Sciatic nerve (tissue), 2 donors: ENCODE measurements around the gene CCNT2. TPM values are rescaled to one million over a fixed set of nuclear protein-coding genes. Genes with fewer than 3 reads are reported as not detected.
"Not testable (repeated sequence)": the region's sequence is repeated elsewhere in the genome, so short reads cannot be mapped to it uniquely, and the experiment has no call there.

Experiments used
- ATAC-seq: fragments of 200-7000 bp; cut with Tn5 transposase; one replicate; pipeline ENCODE4 v1.9.1; 2020; ENCODE audit warnings: mild to moderate bottlenecking, moderate library complexity
- DNase-seq: peaks from one replicate; pipeline ENCODE4 v3.0.0-alpha.2; 2020; ENCODE audit warnings: low spot score
- intact Hi-C: fragments of 100-400 bp; cut with DNase I; formaldehyde crosslinking; loops from one replicate; pipeline ENCODE4 v1.14.2; 2022
- total RNA-seq: library from RNA; stranded (reverse); fragmentation: NEBNext Ultra II Directional; extraction: Animal tissue kit (Norgen Biotek cat#: 25700); gene quantifications from one replicate; pipeline ENCODE4 v1.2.1, GENCODE V29; 2021
- donor health status: DM: no; HTN: no; CAD: no.
- donor health status: DM: no; HTN: no; CAD: no.

Gene CCNT2
- 56.7 TPM for total RNA-seq

DNA sequence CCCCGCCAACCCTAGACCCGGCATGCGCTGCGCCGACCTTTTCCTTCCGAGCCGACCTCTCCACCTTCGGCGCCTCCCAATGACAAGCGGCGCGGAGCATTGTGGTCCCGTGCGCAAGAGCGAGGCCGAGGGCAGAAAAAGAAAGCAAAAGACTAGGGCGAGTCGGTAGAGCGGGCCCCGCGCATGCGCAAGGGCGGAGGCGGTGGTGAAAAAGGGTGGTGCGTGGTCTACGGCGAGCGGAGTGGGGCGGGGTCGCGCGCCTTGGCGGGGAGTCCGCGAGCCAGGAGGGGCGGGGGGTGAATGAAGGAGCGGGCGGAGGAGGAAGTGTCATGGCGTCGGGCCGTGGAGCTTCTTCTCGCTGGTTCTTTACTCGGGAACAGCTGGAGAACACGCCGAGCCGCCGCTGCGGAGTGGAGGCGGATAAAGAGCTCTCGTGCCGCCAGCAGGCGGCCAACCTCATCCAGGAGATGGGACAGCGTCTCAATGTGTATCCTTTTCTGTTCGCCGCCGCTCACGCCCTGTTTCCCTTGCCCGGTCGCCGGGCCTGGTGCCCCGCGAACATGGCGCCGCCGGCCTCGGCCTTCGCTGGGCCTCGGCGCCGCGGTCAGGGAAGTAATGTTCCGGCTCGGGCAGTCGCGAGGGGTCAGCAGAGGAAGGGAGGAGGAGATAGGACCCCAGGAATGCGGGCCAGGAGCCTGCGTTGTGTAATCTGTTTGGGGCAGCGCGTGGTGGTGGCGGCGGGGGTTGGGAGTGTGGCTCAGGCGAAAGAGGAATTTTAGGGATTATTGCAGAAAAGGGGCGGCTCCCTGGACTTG is at the start of gene CCNT2:
TSS of gene CCNT2 (plus strand) at position 297 of the 815 bp plus-strand sequence. CDS start at position 330, 33 bp downstream.
- ATAC-seq (peak; percentile 97), DNase-seq (peak; percentile 99)
- intact Hi-C loops, result no loop called here

DNA sequence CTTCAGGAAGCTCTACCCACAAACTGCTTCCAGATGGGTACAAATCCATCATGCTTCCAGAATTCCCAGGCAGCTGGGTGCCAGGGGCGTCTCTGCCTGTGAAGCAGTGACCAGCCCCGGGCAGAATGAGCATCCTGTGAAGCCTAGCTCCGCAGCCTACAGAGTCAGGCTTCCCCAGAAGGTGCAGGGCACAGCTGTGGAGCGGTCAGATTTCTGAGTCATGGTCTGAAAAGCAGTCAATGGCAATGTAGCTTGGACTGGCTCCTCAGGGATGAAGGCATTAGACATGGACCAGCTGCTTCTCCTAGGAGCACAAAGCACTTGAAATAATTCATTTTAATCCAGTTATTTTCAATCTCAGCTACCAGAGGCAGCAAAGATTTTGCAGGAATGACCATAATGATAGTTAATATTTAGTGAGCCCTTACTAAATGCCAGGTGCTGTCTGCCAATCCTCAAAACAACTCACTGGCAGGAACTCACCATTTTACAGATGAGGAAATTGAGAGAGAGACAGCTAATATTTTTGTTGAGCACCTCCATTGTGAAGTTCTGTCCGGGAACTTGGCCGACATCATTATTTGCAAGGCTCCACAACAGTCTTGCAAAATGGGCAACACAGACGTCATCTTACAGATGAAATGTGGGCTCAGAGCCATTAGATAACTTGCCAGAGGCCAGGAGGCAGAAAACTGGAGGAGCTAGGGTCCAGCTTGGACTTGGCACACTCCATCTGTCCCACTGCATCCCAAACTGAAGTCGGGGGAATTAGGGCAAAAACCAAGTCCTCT is 48.5 kb upstream of the CCNT2 start:
- intact Hi-C loops, result no loop called here
- no peak for DNase-seq
- ATAC-seq, result no peak

DNA sequence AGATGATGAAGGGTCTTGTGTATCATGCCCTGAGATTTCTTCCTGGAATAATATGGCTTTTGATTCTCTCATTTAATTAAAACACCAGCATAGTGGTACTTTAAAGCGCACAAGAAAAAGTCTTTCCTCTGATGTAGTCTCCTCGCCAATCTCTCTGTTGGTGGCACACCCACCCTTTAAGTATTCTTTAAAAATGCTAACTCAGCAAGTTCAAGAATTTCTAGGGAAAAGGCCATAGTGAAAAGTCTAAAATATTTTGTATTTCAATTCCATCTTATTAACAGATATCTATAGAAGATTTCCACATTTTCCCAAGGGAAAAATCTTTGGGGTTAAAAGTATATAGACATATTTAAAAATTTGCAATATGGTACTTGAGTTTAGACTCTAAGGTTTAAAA is 45.5 kb upstream of the CCNT2 start:
- intact Hi-C loops, result no loop called here
- ATAC-seq (no peak), DNase-seq (no peak)

DNA sequence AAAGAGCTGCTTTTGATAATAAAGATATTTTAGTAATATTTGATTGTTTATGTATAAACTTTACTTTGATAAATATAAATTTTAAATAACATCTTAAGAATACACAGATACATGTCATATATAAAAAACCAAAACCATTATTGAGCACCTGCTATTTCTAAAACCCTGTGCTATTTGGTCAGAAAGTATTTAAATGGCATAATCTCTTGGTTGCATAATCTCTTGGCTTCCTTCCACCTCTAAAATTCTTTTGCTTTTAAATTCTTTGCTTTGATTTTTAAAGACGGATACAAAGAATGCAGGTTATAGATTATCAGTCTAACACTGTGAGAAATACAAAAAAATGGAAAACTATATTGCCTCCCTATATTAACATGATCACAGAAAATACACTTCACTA is 43.3 kb upstream of the CCNT2 start:
- DNase-seq (no peak), ATAC-seq (no peak)
- intact Hi-C loops, result no loop called here

DNA sequence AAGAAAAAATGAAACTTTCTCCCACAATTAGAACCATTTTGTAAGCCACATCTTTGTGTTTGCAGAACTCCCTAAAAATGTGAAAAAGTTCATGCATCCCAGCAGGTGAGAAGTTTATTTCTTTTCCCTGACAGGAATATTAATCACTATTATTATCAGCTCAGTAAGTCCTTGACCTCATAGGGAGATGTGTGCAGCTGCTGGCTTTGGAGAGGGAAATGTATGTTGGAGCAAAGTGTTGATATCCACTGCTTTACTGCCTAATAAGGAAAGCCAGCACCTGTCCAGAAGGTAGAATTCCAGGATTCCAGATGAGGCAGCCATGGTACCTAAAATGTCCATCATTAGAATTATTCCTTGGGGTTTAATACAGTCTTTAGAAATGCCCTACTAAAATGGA is 35.8 kb upstream of the CCNT2 start:
- intact Hi-C loops, result no loop called here
- ATAC-seq, result no peak
- DNase-seq, result no peak

DNA sequence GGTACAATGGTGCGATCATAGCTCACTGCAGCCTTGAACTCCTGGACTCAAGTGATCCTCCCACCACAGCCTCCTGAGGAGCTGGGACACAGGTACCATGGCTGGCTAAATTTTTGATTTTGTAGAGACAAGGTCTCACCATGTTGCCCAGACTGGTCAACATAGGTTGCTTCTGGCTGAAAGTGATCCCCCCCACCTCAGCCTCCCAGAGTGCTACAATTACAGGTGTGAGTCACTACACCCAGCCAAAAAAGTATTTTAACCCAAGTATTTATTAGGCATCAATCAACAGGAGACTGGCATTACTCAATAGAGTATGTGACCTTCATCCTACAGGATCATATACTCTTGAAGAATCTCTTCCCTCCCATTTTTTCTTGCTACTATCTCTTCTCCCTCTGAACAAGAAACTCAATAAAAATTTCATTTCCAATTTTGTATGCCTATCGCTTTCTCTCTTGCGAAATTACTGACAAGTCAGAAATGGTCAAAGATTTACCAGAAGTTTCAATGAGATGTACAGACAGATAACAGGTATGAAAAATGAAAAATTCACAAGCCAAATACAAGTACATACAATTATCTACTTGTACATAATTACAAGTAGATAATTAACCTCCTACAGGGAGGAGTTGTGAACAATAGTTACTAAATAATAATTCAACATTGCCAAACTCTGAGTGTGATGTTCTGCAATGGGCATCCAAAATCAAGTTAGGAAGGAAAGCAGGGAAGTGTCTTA is 34.9 kb upstream of the CCNT2 start:
- ATAC-seq (no peak), DNase-seq (no peak)
- intact Hi-C loops, result no loop called here

DNA sequence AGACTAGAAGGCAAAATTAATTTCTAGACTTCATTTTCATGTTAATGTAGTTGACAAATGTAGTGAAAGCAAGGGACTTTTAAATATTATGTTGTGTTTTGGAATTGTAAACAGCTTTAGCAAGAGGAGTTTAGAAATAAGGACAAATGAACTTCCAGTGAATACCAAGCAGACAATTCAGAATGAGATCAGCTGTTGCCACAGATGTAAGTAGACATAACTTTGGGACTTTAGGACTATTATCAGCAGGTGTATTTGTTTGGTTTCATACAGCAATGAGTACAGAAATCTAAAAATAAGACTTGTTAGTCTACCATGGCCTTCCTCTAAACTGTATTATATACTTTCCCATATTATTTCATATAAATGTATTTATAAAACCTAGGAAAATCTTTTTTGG is 34.2 kb upstream of the CCNT2 start:
- ATAC-seq, result no peak
- intact Hi-C loops, result no loop called here
- no peak for DNase-seq

DNA sequence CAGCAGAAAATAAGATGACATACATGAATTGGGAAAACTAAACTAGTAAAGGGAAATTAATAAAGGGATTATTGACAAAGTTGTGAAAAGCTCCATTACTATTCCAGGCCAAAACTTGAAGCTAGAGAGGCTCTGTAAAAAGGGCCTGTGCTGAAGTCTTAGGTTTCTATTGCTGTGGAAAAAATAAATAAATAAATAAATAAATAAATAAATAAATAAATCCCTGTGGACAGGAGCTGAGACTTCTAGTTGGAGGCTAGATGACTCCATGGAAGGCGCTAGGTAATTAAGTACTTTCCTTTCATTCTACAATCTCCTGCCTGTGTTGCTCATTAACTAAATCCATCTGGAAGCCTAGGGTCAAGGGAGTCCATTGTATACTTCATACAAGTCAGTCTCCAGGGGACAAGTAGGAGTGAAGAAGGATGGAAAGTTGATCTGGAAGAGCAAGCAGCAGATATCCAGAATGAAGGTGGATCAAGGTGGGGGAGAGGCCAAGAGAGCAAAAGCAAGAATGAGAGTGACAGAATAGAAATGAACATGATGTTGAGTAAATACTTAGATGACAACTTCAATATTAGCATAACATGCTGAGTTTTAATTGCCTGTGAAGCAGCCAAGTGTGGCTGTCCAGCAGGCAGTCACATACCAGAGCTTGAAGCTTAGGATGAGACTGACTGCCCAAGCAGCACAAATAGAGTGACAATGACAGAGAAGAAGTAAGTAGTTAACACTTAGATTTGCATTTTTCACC is 26.2 kb upstream of the CCNT2 start:
- no peak for ATAC-seq
- intact Hi-C loops, result no loop called here
- no peak for DNase-seq

DNA sequence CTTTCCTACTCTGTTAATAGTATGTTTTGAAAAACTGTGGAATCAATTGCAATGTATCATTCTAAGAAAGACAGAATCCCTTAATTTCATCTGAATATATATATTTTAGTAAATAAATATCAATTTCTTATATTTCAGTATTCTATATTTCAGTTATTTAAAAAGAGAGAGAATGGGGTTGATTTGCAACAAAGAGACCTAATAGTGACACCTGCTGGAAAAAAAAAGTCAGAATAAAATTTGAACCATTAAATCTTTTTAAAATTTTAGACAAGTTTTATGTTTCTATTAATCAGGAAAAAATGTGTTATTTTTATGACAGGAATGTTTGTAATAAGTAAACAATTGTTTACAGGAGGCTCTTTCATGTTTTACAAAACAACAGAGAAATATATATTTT is 20.7 kb upstream of the CCNT2 start:
- no peak for ATAC-seq
- intact Hi-C loops, result no loop called here
- DNase-seq, result no peak

DNA sequence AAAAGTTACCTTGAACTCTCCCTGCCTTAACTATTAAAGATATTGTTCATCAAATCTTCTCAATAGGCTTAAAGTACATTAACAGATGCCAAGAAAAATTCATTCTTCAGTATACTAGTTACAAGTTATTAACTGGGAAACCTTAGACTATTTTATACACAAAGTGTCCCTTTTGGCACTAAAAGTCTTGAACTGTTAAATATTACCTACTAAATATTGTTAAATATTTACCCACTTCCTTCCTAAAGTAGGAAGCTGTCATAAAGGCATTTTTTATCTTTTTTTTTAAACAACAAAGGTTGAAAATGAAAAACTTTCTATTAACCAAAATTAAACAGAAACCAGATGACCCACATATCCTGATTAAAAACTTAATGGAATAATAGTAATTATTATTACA is 19.4 kb upstream of the CCNT2 start:
- no peak for ATAC-seq
- no peak for DNase-seq
- intact Hi-C loops, result no loop called here

DNA sequence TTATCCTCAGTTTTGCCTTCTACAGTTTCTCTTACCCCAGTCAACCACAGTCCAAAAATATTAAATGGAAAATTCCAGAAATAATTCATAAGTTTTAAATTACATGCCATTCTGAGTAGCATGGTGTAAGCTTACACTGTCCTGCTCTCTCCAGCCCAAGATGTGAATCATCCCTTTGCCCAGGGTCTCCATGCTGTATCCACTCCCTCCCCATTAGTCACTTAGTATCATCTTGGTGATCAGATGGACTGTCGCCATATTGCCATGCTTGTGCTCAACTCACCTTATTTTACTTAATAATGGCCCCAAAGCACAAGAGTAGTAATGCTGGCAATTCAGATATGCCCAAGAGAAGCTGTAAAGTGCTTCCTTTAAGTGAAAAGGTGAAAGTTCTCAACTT is 18.5 kb upstream of the CCNT2 start:
- ATAC-seq (no peak), DNase-seq (no peak)
- intact Hi-C loops, result no loop called here

DNA sequence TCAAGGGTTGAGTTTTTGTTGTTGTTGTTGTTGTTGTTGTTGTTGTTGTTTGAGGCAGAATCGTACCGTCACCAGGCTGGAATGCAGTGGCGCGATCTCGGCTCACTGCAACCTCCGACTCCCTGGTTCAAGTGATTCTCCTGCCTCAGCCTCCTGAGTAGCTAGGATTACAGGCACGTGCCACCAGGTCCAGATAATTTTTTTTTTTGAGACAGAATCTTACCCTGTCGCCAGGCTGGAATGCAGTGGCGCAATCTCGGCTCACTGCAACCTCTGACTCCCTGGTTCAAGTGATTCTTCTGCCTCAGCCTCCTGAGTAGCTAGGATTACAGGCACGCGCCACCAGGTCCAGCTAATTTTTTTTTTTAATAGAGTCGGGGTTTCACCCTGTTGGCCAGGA is 14.9 kb upstream of the CCNT2 start:
- ATAC-seq, intact Hi-C loops, DNase-seq: not testable (repeated sequence)

DNA sequence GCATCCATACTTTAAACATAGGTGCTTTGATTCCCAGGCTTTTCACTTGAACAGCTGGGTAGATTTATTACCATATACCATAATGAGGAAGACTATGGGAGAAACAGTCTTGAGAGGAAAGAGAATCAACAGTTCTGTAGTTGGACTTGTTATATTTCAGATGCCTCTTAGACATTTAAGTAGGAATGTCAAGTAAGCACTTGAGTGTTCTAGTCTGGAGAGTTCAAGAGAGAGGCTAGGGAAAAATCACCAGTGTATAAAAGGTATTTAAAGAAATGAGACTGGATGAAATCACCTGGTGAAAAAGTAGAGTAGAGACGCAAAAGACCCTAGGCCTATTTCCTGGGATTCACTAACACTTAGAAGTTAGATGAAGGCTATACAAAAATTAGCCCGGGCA is 13.5 kb upstream of the CCNT2 start:
- ATAC-seq (no peak), DNase-seq (no peak)
- intact Hi-C loops, result no loop called here

DNA sequence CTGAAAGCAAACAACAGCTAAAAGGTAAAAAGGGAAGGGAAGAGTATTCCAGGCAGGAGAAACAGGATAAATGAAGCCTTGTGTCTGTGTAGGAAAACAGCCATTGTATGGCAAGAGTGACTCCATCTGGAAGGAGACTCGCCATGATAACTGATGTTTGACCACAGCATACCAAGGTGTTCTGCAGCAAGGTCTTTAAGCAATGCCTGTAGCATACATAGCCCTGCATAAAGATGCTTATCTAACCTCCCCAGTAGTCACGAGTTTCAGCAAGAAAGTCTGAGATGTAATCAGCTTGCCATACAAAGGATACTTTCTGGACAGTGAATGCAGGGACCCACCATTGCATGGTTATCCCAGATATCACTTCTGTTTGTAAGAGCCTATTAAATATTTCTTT is 11.9 kb upstream of the CCNT2 start:
- intact Hi-C loops, result no loop called here
- DNase-seq (no peak), ATAC-seq (no peak)

DNA sequence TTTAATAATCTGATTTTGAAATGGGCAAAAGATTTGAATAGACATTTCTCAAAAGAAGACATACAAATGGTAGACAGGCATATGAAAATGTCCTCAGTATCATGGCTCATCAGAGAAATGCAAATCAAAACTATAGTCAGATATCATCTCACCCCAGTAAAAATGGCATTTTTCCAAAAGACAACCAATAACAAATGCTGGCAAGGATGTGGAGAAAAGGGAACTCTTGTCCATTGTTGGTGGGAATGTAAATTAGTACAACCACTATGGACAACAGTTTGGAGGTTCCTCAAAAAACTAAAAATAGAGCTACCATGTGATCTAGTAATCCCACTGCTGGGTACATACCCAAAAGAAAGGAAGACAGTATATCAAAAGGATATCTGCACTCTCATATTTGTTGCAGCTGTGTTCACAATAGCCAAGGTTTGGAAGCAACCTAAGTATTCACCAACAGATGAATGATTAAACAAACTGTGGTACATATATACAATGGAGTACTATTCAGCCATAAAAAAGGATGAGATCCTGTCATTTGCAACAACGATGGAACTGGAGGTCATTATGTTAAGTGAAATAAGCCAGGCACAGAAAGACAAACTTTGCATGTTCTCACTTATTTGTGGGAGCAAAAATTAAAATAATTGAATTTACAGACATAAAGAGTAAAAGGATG is 11.0 kb upstream of the CCNT2 start:
- DNase-seq, intact Hi-C loops, ATAC-seq: not testable (repeated sequence)

DNA sequence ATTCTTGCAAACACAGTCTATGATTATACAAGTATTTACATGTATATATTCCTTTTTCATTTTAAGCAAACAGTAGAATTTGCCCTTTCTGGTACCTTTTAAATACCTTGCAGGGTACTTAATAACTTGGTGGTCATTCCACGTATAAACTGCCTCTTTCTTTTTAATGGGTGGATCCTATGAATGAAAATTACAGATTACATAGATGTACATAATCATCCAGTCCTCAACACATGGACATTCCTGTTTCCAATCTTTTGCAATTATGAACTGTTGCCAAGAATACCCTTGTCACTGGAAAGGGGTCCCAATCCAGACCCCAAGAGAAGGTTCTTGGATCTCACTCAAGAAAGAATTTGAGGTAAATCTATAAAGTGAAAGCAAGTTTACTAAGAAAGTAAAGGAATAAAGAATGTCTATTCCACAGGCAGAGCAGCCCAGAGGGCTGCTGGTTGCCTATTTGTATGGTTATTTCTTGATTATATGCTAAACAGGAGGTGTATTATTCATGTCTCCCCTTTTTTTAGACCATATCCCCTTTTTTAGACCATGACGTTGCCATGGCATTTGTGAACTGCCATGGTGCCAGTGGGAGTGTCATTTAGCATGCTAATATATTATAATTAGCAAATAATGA is 7.7 kb upstream of the CCNT2 start:
- ATAC-seq (no peak), DNase-seq (no peak)
- intact Hi-C loops, result no loop called here

DNA sequence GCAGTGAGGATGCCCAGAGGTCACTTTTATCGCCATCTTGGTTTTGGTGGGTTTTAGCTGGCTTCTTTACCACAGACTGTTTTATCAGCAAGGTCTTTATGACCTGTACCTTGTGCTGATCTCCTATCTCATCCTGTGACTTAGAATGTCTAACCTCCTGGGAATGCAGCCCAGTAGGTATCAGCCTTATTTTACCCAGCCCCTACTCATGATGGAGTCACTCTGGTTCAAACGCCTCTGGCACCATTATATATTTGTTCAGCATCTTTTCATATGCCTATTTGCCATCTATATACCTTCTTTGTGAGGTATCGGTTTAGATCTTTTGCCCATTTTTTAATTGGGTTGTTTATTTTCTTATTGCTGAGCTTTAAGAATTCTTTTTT is 7.2 kb upstream of the CCNT2 start:
- DNase-seq, result no peak
- intact Hi-C loops, result no loop called here
- ATAC-seq, result no peak

DNA sequence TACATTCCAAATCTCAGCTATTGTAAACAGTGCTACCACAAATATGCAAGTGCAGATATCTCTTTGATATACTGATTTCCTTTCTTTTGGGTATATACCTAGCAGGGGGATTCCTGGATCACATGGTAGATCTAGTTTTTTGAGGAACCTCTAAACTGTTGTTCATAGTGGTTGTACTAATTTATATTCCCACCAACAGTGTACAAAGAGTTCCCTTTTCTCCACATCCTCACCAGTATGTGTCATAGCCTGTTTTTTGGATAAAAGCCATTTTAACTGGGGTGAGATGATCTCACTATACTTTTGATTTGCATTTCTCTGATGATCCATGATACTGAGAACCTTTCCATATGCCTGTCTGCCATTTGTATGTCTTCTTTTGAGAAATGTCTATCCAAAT is 6.3 kb upstream of the CCNT2 start:
- intact Hi-C loops, result no loop called here
- DNase-seq, result no peak
- ATAC-seq, result no peak
